GM19351 (cell line): ENCODE results near the gene TBC1D4.
"Not testable (repeated sequence)": the region's sequence is repeated elsewhere in the genome, so short reads cannot be mapped to it uniquely, and the experiment has no call there.

Source experiments
- ATAC-seq: cut with Tn5 transposase; IDR thresholded peaks from one replicate; pipeline ENCODE4 v1.9.1; 2021; ENCODE audit warnings: mild to moderate bottlenecking, moderate library complexity; ENCODE audit not compliant: unreplicated experiment

The TBC1D4 gene

DNA sequence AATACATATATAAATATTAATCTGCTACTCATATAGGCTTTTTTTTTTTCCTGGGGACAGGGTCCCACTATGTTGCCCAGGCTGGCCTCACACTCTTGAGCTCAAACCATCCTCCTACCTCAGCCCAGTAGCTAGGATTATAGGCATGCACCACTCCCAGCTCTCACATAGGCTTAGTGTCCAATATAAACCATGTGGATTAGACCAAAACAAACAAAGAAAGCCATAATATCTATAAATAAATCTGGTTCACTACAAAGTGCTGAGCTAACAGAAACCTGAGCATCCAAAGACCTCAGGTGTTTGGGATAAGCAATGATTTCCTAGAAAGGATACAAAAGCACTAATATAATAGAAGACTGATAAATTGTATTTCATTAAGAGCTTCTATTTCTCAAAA, 26.0 kb downstream of the TBC1D4 start:
- no peak for ATAC-seq

DNA sequence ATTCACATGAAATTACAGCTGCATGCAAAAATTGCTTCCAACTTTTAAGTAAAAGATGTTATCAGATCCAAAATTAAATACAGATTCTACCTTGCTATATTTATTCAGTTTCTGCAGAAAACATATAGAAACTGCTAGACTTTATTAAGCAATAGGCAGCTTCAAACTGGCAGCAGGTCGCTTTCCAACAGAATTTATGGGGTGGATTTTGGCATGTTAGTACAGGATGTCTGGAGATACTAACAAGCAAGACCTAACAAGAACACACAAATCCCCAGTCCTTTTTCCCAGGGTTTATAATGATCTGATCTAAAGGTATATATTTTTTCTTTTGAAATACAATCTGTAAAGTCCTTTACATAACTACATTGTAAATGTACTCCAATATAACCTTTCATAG, 27.5 kb downstream of the TBC1D4 start:
- no peak for ATAC-seq

DNA sequence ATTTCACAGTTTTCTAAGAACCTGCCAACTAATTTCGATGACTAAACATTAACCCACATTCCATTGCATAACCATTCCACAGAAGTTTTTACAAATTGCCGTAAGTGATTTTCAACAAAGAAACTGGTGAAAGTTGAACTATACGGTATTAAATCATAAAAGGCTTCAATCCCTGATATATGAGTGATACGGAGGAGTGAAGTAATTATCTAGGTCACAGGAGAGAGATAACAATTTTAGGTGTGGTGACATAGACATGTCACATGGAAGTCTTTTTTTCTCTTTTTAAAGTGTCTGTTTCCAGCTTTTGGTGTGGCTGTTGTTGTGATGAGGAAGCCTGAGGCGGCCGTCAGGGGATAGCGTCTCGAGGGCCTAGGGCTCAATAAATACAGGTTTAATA, 29.4 kb downstream of the TBC1D4 start:
- ATAC-seq: no peak

DNA sequence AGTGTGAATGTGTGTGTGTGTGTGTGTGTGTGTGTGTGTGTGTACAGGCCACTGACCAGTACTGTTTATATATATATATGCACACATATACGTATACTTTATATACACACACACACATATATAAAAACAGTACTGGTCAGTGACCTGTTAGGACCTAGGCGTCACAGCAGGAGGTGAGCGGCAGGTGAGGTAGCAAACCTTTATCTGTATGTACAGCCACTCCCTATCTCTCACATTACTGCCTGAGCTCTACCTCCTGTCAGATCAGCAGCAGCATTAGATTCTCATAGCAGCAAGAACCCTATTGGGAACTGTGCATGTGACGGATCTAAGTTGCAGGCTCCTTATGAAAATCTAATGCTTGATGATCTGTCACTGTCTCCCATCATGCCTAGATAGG, 34.5 kb downstream of the TBC1D4 start:
- no peak for ATAC-seq

DNA sequence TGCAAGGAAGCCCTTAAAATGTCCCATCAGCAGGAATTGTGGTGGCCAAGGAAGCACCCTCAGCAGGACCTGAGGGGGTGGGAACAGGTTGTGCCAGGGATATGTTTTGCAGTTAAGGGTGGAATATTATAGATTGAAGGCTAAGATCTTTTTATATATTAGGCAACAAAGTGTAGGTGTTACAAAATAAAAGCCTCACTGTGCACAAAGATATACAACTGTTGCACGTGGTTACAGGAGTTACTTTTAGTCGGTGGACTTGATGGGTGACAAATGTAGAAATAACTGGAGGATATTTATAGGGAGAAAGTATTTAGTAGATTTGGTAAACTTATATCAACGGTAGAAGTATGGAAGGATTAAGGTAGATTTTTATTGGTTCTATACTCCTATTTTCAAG, 35.1 kb downstream of the TBC1D4 start:
- ATAC-seq: no peak

DNA sequence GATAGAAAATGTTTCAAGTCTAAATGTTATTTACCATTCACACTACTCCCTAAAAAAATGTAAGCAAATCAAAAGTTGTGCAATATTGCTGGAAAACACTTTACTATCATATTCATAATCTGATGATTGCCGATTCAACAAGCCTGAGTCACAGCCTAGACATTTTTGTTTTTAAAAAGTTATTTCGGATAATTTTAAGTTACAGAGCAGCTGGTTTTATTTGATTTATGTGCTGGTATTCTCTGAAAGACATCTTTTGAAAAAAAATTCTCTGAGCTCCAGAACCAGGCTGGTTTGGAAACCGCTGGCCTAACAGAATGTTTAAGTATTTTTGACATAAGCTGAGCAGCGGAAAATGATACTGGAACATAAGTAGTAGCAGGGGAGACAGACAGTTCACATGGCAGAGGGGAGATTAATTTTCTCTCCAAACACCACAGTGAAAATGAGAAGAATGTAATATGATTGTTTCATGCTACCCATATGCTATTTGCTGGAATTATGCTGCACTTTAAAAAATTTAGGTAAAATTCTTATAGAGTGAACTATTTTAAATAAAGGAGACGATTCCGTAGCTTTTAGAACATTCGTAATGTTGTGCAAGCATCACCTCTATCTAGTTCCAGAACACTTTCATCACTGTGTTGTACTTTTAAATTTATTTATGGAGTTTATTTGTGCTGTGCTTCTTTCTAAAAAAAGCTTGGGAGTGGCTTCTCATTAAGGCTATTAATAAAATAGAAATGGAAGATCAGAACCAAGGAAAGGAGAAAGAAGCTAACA, 36.1 kb downstream of the TBC1D4 start:
- no peak for ATAC-seq

DNA sequence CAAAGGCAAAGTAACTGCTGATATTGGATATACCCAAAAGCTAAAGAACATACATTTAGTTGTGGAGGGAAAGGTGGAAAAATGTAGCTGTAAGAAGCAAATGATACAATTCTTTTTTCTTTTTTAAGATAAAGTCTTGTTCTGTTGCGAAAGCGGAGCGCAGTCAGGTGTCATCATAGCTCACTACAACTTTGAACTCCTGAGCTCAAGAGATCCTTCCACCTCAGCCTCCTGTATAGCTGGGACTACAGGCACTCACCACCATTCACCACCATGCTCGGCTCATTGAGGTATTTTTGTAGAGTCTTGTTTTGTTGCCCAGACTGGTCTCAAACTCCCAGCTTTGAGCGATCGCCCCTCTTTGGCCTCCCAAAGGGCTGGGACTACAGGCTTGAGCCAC, 38.0 kb downstream of the TBC1D4 start:
- ATAC-seq: no peak

DNA sequence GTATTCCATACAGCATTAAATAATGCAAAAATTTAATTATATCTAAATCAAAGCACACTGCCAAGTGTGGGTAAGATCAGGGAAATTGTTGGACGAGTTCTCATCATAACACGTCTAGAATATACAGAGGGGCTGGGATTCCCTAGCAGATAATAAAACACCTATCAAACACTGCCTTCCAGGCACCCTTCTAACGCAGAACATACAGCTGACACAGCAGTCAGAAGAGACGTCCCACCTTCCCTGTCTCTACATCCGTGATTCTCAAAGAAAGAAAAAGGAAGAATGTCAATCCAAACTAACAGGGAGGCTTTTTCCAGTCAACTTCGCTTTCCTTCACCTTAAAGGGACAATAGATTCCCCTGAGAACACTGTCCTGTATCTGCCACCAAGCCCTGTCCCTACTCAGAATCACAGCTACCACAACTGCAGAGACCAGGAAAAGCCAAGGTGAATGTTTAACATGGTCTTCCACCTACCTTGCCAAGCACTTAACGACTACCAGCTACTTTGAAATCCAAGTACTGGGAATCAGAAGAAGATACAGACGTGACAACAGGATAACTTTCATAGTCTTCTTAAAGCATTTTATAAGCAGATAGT, 38.5 kb downstream of the TBC1D4 start:
- ATAC-seq: no peak

DNA sequence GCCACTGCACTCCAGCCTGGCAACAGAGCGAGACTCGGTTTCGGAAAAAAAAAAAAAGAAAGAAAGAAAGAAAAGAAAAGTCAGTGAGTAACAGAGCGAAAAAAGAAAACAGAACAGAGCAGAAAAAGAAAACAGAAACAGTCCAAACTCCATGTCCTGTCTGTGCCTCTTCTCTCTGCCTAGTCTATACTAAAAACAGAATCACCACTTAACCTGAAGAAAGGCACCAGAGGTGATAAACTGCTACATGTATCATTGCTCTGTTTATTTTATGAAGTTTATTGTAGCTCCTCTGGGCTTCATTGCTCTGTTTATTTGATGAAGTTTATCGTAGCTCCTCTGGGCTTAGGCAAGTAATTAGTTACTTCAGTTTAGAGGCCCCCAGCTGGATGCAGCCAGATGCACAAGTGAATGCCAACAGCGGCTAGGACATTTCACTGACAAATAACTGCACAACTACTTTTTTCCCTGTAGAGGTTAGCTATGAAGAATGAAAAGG, 39.2 kb downstream of the TBC1D4 start:
- no peak for ATAC-seq

DNA sequence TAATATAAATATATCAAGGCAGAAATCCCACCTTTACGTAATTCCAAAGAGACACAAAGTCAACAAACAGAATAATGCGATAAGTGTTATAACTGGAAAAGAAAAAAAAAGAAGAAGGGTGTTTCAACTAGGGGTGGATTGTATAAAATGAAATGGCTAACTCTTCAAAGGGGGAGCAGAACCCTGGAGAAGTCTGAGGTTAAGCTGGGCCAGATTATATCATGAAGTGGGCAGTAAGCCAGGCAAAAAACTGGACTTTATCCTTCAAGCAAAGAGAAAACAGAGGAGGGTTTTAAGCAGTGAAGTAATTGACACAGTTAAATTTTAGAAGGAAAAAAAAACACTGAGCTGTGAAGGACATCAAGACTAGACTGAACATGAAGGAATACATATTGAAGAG, 41.9 kb downstream of the TBC1D4 start:
- no peak for ATAC-seq

DNA sequence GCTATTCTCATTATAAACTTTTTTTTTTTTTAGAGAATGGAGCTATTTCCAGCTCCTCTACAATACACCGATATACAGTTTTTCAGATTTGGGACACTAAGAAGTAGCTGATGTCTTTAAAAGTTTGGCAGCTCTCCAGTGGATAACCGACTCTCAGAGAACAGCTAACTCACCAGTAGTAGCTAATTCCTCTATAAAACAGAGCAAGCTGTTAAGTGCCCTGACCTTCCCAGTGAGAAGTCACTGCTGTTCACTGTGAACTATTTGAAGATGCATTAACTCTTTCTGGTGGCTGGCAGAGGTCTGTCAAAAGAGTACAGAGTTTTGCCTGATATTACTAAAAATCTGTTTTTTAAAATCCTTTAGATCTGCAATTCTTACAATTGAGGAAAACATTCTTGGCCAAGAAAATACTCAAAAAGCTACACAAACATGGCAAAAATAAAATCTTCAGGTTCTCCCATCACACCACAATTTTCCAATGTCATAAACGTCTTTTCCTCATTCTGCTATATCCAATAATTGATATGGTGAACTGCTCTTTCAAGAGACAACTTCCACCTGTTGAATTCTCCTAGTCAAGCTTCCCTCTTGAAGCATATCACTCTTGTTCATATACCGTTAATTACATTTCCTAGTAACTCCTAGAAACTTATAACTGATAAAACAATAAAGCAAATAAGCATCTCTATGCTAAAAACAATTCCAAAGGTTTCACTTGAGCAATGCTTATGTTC, 44.2 kb downstream of the TBC1D4 start:
- no peak for ATAC-seq

DNA sequence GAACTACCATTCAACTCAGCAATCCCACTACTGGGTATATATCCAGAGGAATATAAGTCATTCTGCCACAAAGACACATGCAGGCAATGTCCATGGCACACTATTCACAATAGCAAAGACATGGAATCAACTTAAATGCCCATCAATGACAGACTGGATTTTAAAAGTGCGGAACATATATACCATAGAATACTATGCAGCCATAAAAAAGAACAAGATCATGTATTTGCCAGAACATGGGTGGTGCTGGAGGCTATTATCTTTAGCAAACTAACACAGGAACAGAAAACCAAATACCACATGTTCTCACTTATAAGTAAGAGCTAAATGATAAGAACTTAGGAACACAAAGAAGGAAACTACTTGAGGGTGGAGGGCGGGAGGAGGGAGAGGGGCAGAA, 47.8 kb downstream of the TBC1D4 start:
- ATAC-seq: not testable (repeated sequence)

DNA sequence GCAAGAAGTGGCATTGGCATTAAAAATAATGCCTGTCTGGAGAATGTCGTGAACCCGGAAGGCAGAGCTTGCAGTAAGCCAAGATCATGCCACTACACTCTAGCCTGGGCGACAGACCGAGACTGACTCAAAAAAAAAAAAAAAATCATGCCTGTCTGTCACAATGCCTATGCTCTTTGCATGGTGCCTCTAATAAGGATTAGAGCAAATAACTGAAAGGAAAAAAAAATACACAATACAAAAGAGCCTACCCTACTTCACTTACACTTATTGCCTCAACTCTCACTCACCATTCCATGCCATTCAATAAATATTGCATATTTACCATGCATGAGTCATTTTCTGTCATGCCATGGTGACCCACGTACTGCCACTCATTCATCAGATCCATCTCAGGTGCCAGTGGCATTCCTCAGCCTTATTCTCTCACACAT, 49.1 kb downstream of the TBC1D4 start:
- ATAC-seq: no peak

DNA sequence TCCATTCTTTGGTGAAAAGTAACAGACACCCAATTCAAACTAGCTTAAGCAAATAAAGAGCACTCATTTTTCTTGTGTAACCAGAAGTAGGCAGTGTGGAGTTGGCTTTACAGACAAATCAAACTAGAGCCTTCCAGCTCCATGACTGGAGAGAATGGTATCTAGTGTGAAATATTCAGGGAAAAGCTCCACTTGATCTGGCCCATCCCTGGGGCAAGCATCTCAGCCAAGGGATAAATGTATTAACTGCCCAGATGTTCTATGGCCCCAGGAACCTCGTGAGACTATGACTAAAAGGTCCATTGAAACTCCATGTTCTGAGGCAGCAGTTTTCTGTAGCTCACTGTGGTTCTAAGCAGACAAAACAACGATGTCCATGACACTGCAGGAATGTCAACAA, 49.9 kb downstream of the TBC1D4 start:
- no peak for ATAC-seq

DNA sequence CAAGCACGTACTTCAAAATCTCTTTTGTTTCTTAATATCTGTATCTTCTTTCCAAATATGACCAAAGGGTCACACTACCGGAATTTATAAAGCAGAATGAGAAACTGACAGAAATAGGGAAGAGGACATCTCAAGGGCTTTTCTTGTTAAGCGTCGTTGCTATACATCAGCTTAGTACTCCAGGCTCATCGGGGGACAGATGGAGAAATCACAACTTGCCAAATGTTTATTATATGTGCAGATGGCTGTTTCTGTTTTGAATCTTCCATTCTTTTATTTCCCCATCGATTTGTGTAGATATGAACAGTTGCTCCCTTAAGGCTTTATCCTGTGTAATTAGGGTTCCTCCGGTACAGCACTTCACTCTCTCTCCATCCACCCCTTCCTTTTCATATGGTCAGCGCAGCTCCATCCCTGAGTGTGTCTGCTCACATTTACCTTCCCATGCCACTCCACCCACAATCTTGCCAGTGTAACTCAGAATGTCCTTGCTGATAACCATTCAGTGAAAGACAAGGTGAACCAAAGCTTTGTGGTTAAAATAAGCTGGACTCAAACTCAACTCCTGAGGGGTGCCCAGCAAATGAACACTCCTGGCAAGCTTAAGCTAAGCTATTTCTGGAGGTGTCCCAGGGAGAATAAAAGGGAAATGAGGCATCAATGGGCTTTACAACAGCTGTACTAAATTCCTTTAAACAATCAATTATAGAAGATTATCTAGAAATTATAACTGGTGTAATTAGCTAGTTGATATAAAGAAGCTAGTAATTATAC, 51.3 kb downstream of the TBC1D4 start:
- ATAC-seq: peak; percentile 21

DNA sequence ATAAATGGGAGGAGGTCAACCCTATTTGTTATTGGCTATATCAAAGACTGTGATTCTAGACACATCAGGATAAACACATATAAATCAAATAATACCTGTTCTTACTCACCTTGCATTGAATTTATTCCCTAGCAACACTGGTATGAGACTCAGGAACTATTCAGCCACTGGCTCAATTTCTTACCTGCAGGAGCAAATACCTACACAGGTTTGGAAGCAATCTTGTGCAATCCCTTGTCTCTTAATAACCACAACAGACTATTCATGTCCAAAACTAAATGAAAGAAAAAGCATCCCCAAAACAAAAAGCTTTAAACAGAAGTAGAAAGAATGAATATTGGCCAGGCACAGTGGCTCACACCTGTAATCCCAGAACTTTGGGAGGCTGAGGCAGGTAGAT, 55.5 kb downstream of the TBC1D4 start:
- ATAC-seq: no peak

DNA sequence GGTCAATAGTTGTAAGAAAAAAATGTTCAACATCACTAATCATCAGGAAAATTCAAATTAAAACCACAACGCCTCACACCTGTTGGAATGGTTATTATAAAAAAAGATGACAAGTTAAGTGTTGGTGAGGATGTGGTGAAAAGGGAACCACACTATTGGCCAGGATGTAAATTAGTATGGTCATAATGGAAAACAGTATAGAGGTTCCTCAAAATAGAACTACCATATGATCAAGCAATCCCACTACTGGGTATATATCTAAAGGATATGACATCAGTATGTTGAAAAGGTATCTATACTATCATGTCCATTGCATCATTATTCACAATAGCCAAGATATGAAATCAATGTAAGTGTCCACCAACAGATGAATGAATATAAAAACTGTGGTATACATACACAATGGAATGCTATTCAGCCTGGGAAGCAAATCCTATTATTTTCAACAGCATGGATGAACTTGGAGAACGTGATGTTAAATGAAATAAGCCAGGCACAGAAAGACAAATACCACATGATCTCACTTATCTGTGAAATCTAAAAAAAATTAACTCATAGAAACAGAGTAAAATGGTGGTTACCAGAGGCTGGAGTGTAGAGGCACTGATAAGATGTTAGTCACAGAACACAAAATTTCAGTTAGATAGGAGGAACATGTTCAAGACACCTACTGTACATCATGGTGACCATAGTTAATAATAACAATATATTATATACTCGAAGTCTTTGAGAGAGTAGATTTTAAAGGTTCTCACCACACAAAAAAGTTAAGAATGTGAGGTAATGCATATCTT, 56.6 kb downstream of the TBC1D4 start:
- ATAC-seq: peak; percentile 81

DNA sequence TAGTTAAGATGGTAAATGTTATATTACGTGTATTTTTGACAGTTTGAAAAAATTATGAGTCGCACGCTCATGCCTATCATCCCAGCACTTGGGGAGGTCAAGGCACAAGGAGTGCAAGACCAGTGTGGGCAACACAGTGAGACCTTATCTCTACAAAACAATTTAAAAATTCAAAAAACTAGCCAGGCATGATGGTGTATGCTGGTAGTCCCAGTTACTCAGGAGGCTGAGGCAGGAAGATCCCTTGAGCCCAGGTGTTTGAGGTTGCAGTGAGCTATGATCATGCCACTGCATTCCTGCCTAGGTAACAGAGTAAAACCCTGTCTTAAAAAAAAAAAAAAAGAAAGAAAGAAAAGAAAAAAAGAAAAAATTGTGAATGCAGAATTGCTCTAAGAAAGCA, 58.0 kb downstream of the TBC1D4 start:
- ATAC-seq: no peak

DNA sequence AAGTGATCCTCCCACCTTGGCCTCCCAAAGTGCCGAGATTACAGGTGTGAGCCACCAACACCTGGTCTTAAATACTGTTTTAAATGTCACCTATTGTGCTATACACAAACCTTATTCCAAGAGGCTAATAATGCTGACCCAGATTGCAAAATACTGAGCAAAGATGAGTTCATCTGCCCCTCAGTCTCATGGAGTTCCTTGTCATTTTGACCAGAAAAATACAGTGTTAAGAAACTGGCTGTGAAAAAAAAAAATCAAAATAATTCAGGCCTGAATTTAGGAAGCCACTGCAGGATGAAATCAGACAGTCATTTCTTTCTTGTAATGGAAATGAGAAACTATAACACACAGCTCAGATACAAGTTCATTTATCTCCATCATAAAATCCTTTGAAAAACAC, 59.9 kb downstream of the TBC1D4 start:
- ATAC-seq: no peak

DNA sequence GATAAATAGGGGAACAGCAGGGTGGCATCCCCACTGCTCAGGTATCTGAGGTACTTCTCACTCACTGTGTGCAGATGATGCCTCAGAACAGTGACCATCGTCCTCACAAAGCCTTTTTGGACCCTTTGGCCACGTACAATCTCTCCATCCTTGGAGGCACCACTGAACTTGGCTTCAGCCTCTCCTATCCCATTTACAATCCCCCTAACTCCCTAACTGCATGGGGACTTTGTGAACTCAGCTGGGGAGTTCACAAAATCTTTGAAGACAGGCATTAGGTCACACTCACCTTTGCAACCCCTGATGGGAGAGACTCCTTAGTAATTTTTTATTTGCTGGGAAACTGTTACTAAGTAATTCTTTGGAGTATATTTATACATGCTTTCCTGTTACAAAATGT, 60.8 kb downstream of the TBC1D4 start:
- ATAC-seq: no peak
